DMS114 treated with DMSO at 0.1 percent for 48 hours (cell line): ENCODE data around the gene ANP32A.
"Not testable (repeated sequence)": the region's sequence is repeated elsewhere in the genome, so short reads cannot be mapped to it uniquely, and the experiment has no call there.

Source experiments
- DNase-seq: peaks from one replicate; lab custom pipeline; 2025; ENCODE audit not compliant: unreplicated experiment; lab: John Stamatoyannopoulos, UW

ANP32A gene

DNA sequence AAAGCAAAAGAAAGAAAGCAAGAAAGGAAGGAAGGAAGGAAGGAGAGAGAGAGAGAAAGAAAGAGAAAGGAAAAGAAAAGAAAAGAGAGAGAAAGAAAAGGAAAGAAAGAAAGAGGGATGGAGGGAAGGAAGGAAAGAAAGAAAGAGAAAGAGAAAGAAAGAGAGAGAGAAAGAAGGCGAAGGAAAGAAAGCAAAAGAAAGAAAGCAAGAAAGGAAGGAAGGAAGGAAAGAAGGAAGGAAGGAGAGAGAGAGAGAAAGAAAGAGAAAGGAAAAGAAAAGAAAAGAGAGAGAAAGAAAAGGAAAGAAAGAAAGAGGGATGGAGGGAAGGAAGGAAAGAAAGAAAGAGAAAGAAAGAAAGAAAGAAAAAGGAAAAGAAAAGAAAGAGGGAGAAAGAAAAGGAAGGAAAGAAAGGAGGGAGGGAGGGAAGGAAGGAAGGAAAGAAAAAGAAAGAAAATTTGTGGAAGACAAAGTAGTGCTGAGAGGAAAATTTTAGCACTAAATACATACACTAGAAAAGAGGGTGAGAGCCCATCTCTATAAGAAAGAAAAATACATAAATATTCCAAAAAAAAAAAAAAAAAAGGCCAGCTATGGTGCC is 60.6 kb downstream of the ANP32A start:
- DNase-seq: not testable (repeated sequence)

DNA sequence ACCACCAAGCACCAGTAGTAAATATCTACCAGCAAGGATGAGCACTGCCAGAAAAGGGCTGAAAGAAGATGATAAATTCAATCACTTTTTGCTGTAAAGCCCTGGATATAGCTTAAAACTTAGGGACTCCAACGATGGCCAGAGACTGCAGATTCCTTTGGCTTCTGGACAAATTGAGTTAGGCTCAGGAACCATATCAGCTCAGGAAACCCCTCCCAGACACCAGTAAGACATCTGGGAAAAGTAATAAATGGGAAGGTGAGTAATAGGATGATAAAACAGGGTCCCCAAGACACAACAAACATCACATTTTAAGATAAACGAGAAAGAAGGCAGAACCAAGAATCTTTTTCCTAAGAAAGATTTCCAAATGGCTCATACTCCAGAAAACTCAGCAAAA is 65.0 kb downstream of the ANP32A start:
- DNase-seq: no peak

DNA sequence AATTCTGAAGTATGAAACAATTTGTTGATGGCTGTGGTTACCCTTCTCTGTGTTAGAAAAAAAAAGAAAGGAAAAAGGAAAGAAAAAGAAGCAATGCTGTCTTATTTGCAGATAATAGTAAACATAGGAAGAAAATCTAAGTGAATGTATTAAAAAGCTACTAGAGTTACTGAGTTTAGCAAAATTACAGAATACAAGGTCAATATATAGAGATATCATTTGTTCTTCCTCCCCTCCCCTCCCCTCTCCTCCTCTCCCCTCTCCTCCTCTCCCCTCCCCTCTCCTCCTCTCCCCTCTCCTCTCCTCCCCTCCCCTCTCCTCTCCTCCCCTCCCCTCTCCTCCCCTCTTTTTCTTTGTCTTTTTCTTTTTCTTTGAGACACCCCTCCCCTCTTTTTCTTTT is 69.1 kb downstream of the ANP32A start:
- DNase-seq: no peak

DNA sequence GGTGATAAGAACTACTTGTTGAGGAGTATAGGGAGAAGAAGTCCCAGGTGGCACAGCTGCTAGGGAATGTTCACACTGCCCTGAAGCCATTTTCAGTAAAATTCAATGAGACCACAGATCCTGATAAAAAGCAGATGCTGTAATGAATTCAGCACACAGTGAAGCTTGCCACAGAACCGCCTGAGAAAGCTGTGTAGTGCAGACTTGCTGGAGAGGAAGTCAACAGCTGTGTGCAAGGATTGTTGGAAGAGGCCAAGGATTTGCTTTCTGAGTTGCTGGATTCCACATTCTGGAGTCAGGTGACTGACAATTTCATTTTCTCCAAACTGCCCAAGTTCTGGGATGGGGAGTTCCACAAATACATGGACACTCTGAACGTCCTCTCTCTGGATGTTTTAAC is 70.9 kb downstream of the ANP32A start:
- DNase-seq: no peak

DNA sequence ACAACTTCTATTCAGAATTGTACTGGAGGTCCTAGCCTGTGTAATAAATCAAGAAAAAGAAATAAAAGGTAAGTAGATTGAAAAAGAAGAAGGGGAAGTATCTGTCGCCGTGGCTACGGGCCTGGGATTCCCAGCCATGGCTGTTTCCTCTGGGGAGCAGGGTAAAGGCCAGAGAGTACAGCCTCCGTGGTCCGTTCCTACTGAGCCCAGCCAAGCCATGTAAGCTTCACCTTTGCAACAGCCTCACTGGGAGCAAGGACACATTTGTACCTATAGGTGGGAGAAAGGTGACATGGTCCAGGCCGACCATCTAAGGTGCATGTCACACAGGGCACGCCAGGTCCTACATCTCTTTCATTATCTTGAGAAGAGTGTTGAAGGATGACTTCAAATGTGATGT is 71.3 kb downstream of the ANP32A start:
- no peak for DNase-seq

DNA sequence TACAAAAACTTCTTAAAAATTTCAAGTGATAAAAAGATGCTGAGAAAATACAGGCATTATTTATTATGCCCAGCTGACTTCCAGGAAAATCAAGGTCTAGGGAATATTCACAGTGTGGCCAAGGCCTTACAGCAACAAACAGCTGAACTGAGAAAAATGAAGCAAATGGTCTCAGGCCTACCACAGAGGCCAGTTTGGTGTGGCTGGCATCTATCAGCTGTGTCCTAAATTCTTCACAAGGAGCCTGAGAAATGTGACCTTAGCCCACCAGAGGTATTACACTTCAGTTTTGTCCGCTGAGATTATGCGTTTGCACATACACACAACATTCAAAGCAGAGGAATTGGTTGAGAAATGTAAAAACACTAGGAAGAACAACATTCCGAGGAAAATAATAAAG is 77.4 kb downstream of the ANP32A start:
- DNase-seq: no peak

DNA sequence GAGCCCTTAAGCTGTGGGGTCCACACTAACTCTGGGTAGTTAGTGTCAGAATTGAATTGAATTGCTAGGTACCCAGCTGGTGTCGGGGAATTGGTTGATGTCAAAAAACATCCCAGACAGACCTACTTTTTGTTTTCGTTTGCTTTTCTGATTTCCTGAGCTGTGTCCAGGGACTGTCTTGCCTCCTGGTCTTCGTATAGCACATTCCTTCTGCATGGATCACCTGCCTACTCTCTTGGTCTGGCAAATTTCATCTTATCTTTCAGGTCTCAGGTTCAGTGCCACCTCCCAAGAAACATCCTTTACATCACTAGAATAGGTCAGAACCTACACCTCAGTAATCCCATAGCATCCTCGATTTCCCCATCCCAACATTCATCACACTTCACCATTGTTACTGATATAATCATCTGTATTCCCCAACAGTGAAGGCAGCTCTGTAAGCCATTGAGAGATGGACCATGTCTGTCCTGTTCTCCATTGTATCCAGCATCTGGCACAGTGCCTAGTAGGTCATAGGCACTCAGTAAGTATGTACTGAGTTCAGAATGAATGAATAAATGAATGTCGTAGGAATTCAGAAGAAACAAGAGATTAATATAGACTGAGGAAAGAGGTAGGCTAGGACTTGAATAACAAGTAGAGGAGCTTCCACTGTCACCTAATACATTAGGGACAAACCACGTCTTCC is 81.2 kb downstream of the ANP32A start:
- DNase-seq: no peak

DNA sequence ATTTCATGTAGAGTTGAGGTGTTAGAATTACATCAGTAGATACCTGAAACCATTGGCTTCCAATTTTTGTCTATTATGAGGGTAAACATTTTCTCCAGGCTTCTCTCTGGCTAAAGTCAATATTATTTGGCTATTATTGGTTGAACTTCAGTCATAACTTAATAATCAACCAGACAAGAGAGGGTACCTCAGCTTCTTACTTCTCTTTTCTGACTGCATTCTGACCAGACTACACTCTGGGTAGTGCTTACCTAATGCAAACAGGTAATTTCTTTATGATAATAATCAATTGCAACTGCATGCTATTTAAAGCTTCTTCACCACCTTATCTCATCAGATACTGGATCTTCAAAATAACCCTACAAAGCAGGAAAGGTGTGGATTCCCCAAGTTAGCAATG is 85.1 kb downstream of the ANP32A start:
- DNase-seq: no peak

DNA sequence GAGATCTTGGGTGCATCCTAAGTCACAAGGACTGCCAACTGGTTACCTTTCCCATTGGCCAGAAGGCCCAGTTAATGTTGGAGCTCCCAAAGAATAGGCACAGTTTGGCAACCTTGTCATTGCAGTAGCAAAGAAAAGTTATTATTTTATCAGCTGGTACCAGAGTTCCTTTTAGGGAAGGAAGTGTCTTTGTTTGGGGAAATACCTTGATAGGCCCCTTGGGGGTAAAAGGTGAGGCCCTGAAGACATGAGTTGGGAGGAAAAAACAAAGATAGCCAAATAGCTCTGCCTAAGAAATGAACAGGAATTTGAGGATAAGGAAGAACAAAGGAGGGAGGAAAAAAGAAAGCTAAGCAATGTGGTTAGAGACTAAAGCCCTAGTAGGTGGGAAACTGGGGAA is 85.8 kb downstream of the ANP32A start:
- no peak for DNase-seq

DNA sequence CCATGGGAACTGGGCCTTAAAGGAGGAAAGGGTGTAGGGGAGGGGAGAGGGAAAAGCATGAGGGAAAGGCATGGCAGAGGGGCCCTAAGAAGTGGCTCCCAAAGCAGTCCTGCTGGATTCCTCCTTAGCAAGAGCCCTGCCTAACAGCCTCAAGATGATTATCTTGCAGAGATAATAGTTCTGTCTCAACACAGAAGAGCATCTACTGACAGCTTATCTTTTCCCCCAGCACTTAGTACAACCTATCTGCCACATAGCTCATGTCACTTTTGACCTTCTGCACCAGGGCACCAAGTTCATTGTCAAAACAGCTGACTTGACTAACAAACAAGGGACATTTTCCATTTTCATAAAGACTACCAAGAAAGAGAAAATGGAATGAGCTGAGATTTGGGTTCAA is 86.3 kb downstream of the ANP32A start:
- DNase-seq: no peak

DNA sequence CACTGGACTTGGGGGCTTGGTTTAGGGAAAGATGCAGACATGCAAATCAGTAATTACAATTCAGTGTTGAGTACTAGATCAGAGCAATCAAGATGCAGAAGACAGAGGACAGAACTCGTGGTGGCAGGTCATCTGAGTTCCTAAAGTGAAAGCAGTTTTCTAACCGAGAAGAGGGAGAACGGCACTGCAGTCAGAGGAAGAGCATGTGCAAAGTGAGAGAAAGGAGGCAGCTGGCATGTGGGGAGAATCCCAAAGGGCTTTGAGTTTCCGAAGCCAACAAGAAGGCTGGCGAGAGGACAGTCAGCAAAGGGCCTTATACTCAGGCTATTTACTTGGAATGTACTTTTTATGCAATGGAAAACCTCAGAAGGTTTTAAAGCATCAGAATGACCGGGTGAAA is 87.0 kb downstream of the ANP32A start:
- DNase-seq: no peak

DNA sequence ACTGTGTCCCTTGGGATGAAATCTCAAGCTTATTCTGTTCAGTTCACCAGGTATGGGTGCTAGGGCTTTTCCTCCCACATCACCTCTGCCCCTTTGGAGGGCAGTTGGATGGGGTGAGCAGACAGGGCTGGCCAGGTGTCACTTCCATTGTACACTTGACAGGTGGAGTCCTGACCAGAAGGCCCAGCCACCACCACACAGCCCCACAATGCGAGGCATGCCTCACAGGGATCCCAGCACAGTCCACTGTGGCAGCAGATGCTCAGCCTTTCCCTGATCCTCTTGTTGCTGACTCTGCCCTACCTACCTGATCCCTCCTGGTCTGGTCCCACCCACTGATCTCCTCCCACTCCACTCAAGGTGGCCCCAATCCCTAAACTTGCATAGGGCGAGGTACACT is 88.2 kb downstream of the ANP32A start:
- no peak for DNase-seq

DNA sequence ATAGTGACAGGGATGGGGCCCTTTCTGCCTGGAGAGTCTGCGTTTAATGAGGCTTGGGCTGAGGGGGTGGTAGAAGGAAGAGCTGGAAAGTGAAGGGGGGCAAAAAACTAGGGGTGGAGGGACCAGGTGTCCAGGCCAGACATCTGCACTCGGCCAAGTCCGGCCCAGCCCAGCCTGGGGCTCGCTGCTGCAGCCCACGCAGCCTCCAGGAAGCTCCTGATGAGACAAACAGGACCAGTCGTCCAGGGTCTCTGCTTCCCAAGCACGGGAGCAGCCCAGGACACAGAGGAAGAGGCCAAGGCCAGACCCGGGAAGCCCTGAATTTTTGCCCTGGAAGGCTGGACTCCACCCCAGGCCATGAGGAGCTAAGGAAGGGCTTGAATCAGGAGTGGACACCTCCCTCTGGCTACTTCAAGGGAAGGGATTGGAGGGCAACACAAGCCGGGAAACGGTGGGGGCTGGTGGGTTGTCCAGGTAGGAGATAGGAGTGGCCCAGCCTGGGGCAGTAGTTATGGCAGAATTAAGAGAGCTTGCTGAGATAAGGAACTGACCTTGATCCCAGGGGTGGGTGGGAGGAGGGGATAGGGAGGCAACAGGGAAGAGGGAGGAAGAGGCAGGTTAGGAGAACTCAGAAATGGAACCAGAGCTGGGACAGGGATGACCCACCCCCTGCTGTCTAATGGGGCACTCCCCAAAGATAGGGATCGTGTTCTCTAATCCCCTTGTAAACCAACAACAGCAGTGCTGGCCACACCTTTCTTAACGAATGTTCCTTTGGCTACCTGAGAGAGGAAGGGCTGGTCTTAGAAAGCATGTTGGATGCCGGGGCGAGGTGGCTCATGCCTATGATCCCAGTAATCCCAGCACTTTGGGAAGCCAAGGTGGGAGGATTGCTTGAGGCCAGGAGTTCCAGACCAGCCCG is 89.5 kb downstream of the ANP32A start:
- DNase-seq: no peak

DNA sequence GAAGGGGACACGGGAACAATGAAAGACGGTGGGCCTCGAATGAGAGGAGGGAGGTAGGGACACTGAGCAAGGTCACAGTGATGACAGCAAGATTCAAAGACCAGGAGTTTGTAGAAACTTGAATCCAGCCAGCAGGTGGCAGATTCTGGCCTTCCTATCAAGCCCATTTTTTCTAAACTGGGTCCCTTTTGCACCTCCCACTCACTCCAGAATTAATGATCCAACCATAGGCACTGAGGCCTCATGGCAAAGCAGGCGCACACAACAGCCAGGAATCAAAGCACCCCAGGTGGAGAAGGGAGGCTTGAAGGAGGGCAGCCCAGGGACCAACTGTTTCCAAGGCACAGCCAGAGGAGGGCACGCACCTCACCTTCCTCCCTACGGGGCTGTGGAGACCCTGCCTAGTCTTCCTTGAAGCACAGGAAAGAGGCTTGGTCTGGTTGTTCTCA is 90.2 kb downstream of the ANP32A start:
- peak; percentile 53 for DNase-seq

DNA sequence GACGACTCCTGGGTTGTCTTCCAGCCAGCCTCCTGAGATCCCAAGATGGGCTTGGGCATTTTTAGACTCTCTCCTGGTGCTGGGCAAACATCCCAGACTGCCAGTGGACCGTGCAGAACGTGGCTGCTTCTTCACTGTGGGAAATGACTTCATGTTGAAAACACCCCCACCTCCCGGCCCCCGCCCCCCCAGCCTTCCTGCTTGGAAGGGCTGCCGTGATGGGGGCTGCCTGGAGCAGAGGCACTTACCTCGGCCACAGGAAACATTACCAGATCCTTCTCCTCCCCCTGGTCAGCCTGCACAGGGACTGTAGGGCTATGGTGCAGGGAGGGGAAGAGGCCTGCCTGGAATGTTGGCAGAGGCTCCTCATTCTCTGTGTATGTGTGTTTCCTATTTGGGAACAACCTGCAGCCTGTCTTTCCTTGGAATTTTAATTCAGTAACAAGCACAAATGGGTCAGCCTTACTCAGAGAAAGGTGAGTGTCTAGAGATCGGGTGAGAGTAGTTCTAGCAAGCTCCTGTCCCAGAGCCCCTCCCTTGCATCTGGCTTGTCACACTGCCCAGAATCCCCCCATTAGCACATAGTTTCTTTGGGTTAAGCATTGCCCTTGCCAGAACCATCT is 90.8 kb downstream of the ANP32A start:
- DNase-seq: no peak
